ENCODE results near the gene PRPF40B.

PRPF40B gene

DNA sequence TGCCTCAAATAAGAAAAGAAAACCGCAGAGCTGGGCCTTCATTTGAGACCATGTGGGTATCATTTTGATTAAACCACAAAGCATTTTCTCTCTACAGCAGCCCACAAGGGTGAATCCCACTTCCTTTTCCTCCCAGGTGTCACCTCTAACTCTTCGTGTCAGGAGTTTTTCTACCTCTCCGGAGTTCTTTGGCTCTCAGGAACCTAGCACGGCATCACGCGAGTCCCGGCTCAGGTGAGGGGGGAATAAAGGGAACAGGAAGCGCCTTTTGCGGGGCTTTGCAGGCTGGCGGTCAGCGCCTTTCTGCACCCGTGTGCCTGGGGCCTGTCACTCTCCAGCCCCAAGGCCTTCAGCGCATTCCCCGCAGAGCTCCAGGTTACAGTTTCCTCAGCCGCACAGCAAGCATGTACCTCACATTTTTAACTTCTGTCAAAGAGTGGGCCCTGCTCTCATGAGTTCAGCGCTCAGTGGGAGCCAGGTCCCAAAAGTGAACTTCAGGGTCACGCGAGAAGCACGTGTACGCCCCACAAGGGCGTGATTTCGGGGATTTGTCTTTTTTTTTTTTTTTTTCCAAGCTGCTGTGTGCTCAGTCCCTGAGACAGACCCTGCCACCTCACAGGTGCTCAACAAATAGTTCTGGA is 740 bp upstream of the PRPF40B start:
- H3K27ac Mint-ChIP-seq: peak overlapping the region; percentile 86
- H3K36me3 Mint-ChIP-seq (ENCODE audit: low read depth): no peaks in the 10 kb centered on the region

DNA sequence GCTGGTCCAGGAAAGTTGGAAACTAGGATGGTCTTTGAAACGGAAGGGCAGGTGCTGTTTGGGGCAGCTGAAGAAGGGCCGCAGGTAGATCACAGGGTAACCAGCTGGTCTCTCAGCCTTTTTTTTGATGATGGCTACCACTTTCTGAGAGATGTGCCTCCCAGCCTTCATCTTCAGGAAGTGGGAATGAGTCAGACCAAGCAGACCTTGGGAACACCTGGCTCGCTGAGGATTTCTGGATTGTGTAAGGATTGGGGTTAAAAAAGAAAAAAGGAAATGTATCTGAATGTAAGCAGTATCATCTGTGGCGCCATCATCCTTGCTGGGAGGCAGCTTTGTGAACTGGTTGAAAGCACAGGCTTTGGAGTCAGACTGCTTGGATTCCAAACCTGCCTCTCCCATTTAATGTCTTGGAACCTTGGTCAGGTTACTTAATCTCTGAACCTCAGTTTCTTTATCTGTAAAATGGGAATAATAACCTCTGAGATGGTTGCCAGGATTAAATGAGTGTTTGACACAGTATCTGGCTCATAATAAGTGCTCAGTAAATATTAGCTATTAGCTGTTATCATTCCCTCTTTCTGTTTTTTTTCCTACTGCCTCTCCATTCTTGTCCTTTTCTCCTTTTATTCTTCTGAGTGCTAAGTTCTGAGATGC is 1.7 kb downstream of the PRPF40B start:
- Mint-ChIP-seq H3K4me1 (ENCODE audit: low read depth) (peaks cover 26% of the 10 kb centered on the region), H3K4me3 (peak overlapping the region; percentile 22), H3K27ac (no peak overlapping the region), H3K27me3 (peaks cover 11% of the 10 kb centered on the region), H3K9me3 (no peaks in the 10 kb centered on the region), H3K36me3 (ENCODE audit: low read depth) (no peaks in the 10 kb centered on the region)

More for the DNA sequence above, 740 bp upstream of the PRPF40B start:
- peak overlapping the region; percentile 83 for H3K4me3 Mint-ChIP-seq
- H3K27me3 Mint-ChIP-seq: peaks cover 27% of the 10 kb centered on the region
- no peaks in the 10 kb centered on the region for H3K9me3 Mint-ChIP-seq
- H3K4me1 Mint-ChIP-seq (ENCODE audit: low read depth): peaks cover 26% of the 10 kb centered on the region

DNA sequence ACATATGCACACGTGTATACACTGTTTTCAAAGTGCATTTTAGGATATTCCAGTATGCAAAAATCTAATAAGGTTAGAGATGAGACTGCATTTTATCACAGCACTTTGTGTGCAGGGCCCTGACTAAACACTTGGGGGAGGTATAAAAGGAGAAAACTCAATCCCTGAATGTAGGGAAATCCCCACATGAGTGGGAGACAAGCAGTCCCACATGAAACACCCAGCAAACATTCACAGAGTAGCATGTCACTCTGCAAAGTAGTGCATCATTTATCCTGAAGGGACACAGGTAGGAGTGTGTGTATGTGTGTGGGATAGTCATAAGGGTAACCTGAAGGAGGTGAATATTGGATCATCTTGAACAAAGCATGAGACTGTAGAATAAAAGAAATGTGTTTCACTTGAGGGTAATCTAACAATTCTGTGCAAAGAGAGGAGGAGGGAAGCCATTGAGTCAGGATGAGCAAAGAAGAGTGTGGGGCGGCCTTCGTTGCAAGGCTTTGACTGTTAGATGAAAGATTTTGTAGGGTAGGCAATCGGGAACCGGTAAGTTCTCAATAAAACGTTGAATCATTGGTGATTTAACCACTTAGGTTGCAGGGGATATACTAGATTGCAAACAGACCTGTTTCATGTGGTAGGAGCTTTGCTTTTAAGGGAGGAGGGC is 2.9 kb downstream of the PRPF40B start:
- H3K27me3 Mint-ChIP-seq: peaks cover 5% of the 10 kb centered on the region
- no peak overlapping the region for H3K27ac Mint-ChIP-seq
- no peak overlapping the region for H3K4me3 Mint-ChIP-seq
- no peaks in the 10 kb centered on the region for H3K36me3 Mint-ChIP-seq (ENCODE audit: low read depth)
- H3K9me3 Mint-ChIP-seq: no peaks in the 10 kb centered on the region
- peaks cover 16% of the 10 kb centered on the region for H3K4me1 Mint-ChIP-seq (ENCODE audit: low read depth)

DNA sequence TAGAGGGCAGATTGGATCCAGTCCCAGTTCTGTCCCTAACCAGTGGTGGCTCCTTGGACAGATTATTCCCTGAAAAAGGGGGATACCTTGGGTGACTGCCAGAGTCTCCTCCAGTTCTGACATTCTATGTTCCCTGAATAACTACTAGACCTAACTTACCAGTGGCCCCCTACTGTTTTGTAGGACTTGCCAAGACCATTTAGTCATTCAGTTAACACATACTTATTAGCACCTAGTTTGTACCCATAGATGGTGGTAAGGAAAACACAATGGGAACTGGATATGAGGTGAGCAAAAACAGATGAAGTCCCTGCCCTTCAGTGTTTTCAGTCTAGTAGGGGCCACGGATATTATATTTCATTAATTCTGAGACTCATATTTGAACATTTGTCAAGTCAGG is 3.5 kb downstream of the PRPF40B start:
- Mint-ChIP-seq H3K9me3 (no peaks in the 10 kb centered on the region), H3K36me3 (ENCODE audit: low read depth) (no peaks in the 10 kb centered on the region)

DNA sequence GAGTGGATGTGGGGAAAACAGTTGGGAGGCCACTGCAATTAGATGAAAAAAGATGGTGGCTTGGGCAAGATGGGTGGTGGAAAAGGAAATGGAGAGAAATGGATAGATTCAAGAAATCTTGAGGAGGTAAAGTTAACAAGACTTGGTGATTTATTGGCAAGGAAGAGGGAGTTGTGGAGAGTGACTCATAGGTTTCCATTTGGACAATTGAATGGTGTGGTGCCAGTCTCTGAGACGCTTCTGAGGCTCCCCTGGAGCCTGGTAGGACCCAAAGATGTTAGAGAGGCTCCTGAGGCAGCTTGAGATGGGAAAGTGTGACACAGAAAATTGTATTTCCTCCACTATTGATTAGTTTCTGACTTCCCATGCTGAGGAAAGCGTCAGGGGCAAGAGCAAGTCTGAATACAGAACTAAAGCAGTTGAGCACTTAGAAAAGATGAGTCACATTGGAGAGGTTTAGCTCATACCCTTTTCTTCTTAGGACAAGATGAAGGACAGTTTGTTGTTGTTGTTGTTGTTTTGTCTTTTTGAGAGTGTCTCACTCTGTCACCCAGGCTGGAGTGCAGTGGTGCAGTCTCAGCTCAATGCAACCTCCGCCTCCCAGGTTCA is 4.5 kb downstream of the PRPF40B start:
- H3K9me3 Mint-ChIP-seq: no peaks in the 10 kb centered on the region
- peaks cover 3% of the 10 kb centered on the region for H3K27me3 Mint-ChIP-seq
- H3K4me1 Mint-ChIP-seq (ENCODE audit: low read depth): peaks cover 2% of the 10 kb centered on the region
- H3K4me3 Mint-ChIP-seq: no peak overlapping the region
- peak overlapping the region; percentile 10 for H3K27ac Mint-ChIP-seq
- H3K36me3 Mint-ChIP-seq (ENCODE audit: low read depth): no peaks in the 10 kb centered on the region

More for the DNA sequence above, 3.5 kb downstream of the PRPF40B start:
- H3K4me1 Mint-ChIP-seq (ENCODE audit: low read depth): peaks cover 11% of the 10 kb centered on the region
- H3K27me3 Mint-ChIP-seq: peaks cover 3% of the 10 kb centered on the region
- H3K4me3 Mint-ChIP-seq: no peak overlapping the region
- H3K27ac Mint-ChIP-seq: no peak overlapping the region

DNA sequence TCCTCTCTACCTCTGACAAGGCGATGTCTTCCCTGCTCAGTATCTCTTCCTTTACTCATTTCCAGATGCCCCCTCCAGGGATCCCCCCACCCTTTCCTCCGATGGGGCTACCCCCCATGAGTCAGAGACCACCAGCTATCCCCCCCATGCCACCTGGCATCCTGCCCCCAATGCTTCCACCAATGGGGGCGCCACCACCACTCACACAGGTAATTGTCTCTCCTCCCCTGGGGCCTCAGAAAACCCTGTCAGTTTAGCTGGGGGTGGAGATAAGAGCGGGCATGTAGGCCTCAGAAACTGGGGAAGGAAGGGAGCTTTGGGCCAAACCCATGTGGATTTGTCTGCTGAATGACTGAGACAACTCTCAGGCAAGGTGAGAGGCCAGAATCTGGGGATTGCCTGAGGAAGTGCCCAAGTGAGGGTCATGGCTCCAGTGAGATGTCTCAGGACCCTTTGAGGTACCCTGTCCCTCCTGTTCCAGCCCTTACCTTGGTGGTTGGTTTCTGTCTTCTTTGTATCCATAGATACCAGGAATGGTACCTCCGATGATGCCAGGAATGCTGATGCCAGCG is 8.1 kb downstream of the PRPF40B start:
- Mint-ChIP-seq H3K9me3 (no peaks in the 10 kb centered on the region), H3K27ac (no peak overlapping the region), H3K4me3 (no peak overlapping the region), H3K27me3 (no peaks in the 10 kb centered on the region), H3K4me1 (ENCODE audit: low read depth) (peaks cover under 1% of the 10 kb centered on the region), H3K36me3 (ENCODE audit: low read depth) (no peaks in the 10 kb centered on the region)

DNA sequence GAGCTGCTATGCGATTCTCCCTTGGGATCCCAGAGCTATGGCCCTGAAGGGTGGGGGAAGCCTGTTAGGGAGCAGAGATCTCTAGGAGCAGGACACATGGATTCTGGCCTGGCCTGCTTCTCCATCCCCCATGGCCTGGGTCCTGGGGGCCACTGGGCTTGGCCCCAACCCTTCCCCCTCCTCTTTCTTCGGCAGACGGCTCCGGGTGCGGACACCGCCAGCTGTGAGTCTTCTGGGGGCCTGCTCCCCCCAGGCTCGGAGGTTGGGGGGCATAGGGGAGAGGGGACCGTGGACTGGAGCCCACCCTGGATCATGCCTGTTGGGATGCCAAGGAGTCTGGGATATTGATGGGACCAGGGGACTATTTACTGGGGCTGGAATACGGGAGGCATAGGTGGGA is 9.0 kb downstream of the PRPF40B start:
- no peaks in the 10 kb centered on the region for H3K27me3 Mint-ChIP-seq
- no peak overlapping the region for H3K27ac Mint-ChIP-seq
- peaks cover 11% of the 10 kb centered on the region for H3K4me1 Mint-ChIP-seq (ENCODE audit: low read depth)
- no peaks in the 10 kb centered on the region for H3K36me3 Mint-ChIP-seq (ENCODE audit: low read depth)
- no peak overlapping the region for H3K4me3 Mint-ChIP-seq
- H3K9me3 Mint-ChIP-seq: no peaks in the 10 kb centered on the region

DNA sequence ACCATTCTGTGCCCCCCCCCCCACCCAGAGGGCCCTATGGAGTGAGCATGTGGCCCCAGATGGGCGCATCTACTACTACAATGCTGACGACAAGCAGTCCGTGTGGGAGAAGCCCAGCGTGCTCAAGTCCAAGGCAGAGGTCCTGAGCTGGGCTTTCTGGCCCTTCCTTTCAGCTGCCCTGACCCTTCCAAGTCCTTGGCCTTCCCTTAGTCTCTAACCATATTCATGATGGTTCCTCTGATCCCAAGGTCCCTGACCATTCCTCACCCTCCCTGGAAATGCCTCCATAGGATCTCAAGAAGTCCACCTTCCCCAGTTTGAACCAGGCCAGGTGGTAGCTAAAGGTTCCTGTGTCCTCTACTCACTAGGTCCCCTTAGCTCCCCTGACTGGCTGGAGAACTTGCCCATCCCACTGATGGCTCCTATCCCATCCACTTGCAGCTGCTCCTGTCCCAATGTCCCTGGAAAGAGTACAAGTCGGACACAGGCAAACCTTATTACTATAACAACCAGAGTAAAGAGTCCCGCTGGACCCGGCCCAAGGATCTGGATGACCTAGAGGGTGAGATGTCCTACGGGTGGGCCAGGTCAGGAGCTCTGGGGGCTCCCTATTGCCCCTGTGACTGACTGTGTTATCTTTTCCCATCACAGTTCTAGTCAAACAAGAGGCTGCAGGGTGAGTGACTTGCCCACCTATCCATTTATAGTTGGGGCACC is 9.8 kb downstream of the PRPF40B start:
- Mint-ChIP-seq H3K27me3 (no peaks in the 10 kb centered on the region), H3K36me3 (ENCODE audit: low read depth) (no peaks in the 10 kb centered on the region), H3K9me3 (no peaks in the 10 kb centered on the region), H3K4me1 (ENCODE audit: low read depth) (peaks cover 11% of the 10 kb centered on the region), H3K27ac (no peak overlapping the region), H3K4me3 (no peak overlapping the region)

DNA sequence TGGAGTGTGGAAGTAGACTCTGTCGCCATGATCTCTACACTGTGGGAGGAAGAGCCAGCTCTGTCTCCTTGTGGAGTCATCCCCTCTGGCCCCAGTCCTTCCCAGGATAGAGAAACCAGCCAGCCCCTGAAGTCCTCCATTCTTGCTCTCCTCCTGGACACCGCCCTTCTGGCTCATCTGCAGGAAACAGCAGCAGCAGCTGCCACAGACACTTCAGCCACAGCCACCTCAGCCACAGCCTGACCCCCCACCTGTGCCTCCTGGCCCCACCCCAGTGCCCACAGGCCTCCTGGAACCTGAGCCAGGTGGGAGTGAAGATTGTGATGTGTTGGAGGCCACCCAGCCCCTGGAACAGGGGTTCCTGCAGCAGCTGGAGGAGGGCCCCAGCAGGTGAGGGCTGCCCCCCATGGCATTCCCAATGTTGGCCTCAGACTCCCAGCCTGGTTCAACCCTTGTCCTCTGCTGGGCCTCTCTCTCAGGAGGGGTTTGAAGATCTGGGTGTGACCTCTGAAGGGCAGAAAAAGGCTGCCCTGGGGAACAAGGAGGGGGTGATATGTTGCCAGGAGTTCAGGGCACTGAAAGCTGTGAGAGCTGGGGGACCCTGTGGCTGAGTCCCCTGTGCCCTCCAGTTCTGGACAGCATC is 10.5 kb downstream of the PRPF40B start:
- Mint-ChIP-seq H3K9me3 (no peaks in the 10 kb centered on the region), H3K27me3 (no peaks in the 10 kb centered on the region), H3K27ac (no peak overlapping the region), H3K36me3 (ENCODE audit: low read depth) (no peaks in the 10 kb centered on the region), H3K4me1 (ENCODE audit: low read depth) (peaks cover 11% of the 10 kb centered on the region), H3K4me3 (no peak overlapping the region)

DNA sequence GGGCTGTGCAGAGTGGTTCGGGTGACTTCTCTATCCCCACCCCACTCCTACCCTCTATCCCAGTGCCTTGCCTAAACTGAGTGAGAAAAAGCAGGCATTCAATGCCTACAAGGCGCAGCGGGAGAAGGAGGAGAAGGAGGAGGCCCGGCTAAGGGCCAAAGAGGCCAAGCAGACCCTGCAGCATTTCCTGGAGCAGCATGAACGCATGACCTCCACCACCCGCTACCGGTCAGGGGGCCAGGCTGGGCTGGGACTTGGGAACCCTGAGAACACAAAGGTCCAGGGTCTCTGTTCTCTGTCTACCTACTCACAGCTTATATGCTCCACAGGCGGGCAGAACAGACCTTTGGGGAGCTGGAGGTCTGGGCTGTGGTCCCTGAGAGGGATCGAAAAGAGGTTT is 11.7 kb downstream of the PRPF40B start:
- Mint-ChIP-seq H3K4me3 (no peak overlapping the region), H3K27ac (no peak overlapping the region), H3K27me3 (no peaks in the 10 kb centered on the region), H3K9me3 (no peaks in the 10 kb centered on the region), H3K4me1 (ENCODE audit: low read depth) (peaks cover 18% of the 10 kb centered on the region), H3K36me3 (ENCODE audit: low read depth) (no peaks in the 10 kb centered on the region)

DNA sequence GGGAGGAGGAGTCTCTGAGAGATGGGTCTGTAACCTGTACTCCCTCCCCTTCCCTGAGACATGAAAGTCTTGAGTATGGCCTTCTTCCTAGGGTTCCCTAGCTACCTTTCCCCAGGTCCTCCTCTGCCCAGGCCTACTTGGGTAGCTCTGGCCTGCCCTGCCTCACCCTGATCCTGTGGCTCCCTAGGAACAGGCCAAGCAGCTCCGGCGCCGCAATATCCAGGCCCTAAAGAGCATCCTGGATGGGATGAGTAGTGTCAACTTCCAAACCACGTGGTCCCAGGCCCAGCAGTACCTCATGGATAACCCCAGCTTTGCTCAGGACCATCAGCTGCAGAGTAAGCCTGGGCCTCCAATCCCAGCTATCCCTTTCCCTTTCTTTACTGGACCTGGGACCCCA is 12.3 kb downstream of the PRPF40B start:
- Mint-ChIP-seq H3K9me3 (no peaks in the 10 kb centered on the region), H3K4me1 (ENCODE audit: low read depth) (peaks cover 18% of the 10 kb centered on the region), H3K36me3 (ENCODE audit: low read depth) (no peaks in the 10 kb centered on the region), H3K27ac (no peak overlapping the region), H3K27me3 (no peaks in the 10 kb centered on the region), H3K4me3 (no peak overlapping the region)

DNA sequence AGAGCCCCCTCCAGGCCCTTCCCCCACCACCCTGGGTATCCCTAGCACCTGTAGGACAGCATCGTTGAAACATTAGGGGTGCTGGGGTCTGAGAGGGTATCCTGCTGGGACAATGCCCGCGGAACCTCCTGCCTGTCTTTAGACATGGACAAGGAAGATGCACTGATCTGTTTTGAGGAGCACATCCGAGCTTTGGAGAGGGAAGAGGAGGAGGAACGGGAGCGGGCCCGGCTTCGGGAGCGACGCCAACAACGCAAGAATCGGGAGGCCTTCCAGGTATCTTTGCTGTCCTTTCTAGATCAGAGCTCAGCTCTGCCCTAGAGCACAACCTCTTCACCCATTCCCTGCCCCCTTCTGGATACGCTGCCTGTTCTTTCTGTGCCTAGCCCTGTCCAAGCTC is 13.2 kb downstream of the PRPF40B start:
- no peaks in the 10 kb centered on the region for H3K36me3 Mint-ChIP-seq (ENCODE audit: low read depth)
- H3K4me3 Mint-ChIP-seq: no peak overlapping the region
- H3K4me1 Mint-ChIP-seq (ENCODE audit: low read depth): peaks cover 18% of the 10 kb centered on the region
- no peak overlapping the region for H3K27ac Mint-ChIP-seq
- H3K27me3 Mint-ChIP-seq: no peaks in the 10 kb centered on the region
- no peaks in the 10 kb centered on the region for H3K9me3 Mint-ChIP-seq

DNA sequence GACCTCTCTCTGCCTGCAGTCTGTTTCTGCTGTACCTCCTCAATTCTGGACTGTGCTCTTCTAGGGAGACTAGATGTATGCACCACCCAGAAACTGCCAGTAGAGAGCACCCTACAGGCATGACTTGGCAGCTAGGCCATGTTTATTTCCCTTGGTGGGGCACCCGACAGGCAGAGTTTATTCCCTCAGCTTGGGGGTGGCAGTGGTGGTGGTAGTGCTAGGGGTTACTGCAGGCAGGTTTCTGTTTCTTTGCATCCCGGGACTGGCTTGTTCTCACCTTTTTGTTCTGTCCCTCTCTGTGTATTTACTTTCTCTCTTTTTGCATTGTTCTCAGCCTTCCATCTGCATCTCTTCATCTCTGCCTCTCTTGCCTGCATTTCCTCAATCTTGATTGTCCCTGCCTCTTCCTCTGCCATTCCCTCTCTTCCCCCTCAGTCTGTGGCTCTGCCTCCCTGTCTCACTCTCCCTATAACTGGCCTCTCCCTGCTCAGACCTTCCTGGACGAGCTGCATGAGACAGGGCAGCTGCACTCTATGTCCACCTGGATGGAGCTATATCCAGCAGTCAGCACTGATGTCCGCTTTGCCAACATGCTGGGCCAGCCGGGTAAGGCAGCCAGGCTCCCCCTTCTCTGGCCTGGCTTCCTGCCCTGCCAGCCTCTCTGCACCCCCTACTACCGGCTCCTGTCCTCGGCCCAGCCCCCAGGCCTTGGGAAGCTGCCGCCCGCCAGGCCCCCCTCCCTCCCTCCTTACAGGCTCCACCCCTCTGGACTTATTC is 13.8 kb downstream of the PRPF40B start:
- no peaks in the 10 kb centered on the region for H3K9me3 Mint-ChIP-seq
- H3K36me3 Mint-ChIP-seq (ENCODE audit: low read depth): no peaks in the 10 kb centered on the region
- H3K27ac Mint-ChIP-seq: no peak overlapping the region
- H3K4me3 Mint-ChIP-seq: no peak overlapping the region
- H3K4me1 Mint-ChIP-seq (ENCODE audit: low read depth): peaks cover 18% of the 10 kb centered on the region
- H3K27me3 Mint-ChIP-seq: no peaks in the 10 kb centered on the region

Data from stimulated activated naive CD8-positive, alpha-beta T cell treated with anti-CD3 and anti-CD28 coated beads, Interleukin-15, Interleukin-2, amounts not matched to agents 100 ng/mL and 50 ng/mL, for 24 hours (primary cell).